Epithelial cell of proximal tubule (primary cell): ENCODE data around the gene RTL1. TPM values are rescaled to one million over a fixed set of nuclear protein-coding genes. Genes with fewer than 3 reads are reported as not detected.

Experiments
- total RNA-seq: library from RNA; depleted of rRNA; stranded (reverse); fragments of >200 nt; gene quantifications from 2 replicates; pipeline ENCODE4 v1.2.3, GENCODE V29; 2015

RTL1 gene
- total RNA-seq, 1 donor from 2014 or later = 0.06 TPM

Other genes with a start within 250 kb of the RTL1 start
- not detected in 2 replicates for gene DLK1, start 176.8 kb downstream of the RTL1 start, total RNA-seq
- 7.2 and 26.0 TPM in 2 replicates for gene MEG3, start 77.6 kb downstream of the RTL1 start, total RNA-seq